ENCODE results near the gene COG6. TPM values are rescaled to one million over a fixed set of nuclear protein-coding genes. Genes with fewer than 3 reads are reported as not detected.

Gene COG6
- total RNA-seq, 1 experiment from 2014 or later, result 24.3 TPM

GRCh38 chr13:39729156-39729555 lies 73.7 kb downstream of the COG6 start:
- ChIA-PET POLR2A (no interaction called here), CTCF (no interaction called here)
- Histone ChIP-seq H3K36me3 (ENCODE audit: control insufficient read depth, insufficient read depth, low read length) (no peaks in the 10 kb centered on the region; the same call in 1 of the 2 replicates), H3K27ac (ENCODE audit: low read length) (no peak overlapping the region), H3K4me1 (ENCODE audit: control insufficient read depth, insufficient read depth, low read length) (no peaks in the 10 kb centered on the region), H3K27me3 (ENCODE audit: control insufficient read depth, insufficient read depth, low read length) (no peaks in the 10 kb centered on the region), H3K4me3 (ENCODE audit: low read depth in 2 of 2, low read length in 2 of 2) (no peak overlapping the region), H3K9me3 (ENCODE audit: control insufficient read depth, insufficient read depth, low read depth, low read length) (no peaks in the 10 kb centered on the region)
- intact Hi-C loops (cut with micrococcal nuclease; ENCODE audit: unreplicated experiment), result no loop called here
- TF ChIP-seq REST (IDR thresholded peaks at IDR 0.05; ENCODE audit: insufficient read depth in 1 of 2, low read depth in 2 of 2, low read length in 1 of 2), result no peak
- no peak for ATAC-seq
- in situ Hi-C loops (cut with HindIII; ENCODE audit: low pct_unique_long_range_greater_than_20kb, low sequenced_read_pairs), result no loop called here
- BruUV-seq (replicated peaks), result no TSS peak
- no peak for DNase-seq (ENCODE audit: low read depth, low spot score)

GRCh38 chr13:39734952-39735351 lies 79.5 kb downstream of the COG6 start:
- in situ Hi-C loops (cut with HindIII; ENCODE audit: low pct_unique_long_range_greater_than_20kb, low sequenced_read_pairs) (no loop called here), intact Hi-C loops (cut with micrococcal nuclease; ENCODE audit: unreplicated experiment) (no loop called here)
- ATAC-seq (no peak), DNase-seq (ENCODE audit: low read depth, low spot score) (no peak)
- BruUV-seq (replicated peaks), result no TSS peak
- Histone ChIP-seq H3K4me1 (ENCODE audit: control insufficient read depth, insufficient read depth, low read length) (no peaks in the 10 kb centered on the region), H3K27me3 (ENCODE audit: control insufficient read depth, insufficient read depth, low read length) (no peaks in the 10 kb centered on the region), H3K4me3 (ENCODE audit: low read depth in 2 of 2, low read length in 2 of 2) (no peak overlapping the region), H3K36me3 (ENCODE audit: control insufficient read depth, insufficient read depth, low read length) (no peaks in the 10 kb centered on the region), H3K9me3 (ENCODE audit: control insufficient read depth, insufficient read depth, low read depth, low read length) (no peaks in the 10 kb centered on the region), H3K27ac (ENCODE audit: low read length) (no peak overlapping the region)
- TF ChIP-seq REST (IDR thresholded peaks at IDR 0.05; ENCODE audit: insufficient read depth in 1 of 2, low read depth in 2 of 2, low read length in 1 of 2), result no peak
- no peak for TF ChIP-seq CTCF (IDR thresholded peaks at IDR 0.05)
- no peak for TF ChIP-seq SIN3A (IDR thresholded peaks at IDR 0.05; ENCODE audit: borderline replicate concordance, insufficient read depth, low read depth, low read length)
- TF ChIP-seq POLR2AphosphoS5 (IDR thresholded peaks at IDR 0.05; ENCODE audit: low read depth, low read length), result no peak
- TF ChIP-seq TCF7L2 (IDR thresholded peaks at IDR 0.05; ENCODE audit: low read depth, low read length), result no peak
- ChIA-PET POLR2A (no interaction called here), CTCF (no interaction called here)

All from Panc1 (cell line).